ENCODE data around the gene TTLL9. TPM values are rescaled to one million over a fixed set of nuclear protein-coding genes. Genes with fewer than 3 reads are reported as not detected.

Gene TTLL9
- total RNA-seq, 1 donor from 2014 or later: 0.67 TPM

DNA sequence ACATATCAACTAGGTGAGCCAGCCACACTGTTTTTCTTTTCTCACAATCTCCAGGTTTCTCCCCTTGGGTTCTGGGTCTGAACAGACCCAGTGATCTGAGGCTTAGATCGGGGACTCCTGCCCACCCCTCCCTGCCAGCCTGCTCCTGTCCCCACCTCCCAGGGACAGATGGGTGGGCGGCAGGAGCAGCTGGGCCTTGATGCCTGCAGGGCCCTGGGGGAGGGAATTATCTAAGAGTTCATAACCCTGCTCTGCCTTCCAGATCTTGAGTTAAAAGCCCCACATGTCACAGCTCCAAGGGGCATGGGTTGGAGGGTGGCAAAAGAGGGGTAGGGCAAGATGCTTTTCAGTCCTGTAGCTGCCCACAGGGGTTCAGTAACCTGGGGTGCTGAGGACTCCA, 92.3 kb downstream of the TTLL9 start:
- H3K36me3 Mint-ChIP-seq: no peaks in the 10 kb centered on the region

DNA sequence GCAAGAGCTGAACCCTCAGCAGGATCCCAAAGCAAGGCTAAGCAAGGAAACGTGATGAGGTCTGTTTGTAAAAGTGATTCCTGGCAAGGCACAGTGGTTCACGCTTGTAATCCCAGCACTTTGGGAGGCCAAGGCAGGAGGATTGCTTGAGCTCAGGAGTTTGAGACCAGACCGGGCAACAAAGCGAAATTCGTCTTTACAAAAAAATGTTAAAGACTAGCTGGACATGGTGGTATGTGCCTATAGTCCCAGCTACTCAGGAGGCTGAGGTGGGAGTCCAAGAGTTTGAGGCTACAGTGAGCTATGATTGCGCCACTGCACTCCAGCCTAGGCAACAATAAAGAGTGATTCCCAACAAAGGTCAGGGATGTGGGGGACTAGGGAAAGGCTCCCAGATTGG, 93.5 kb downstream of the TTLL9 start:
- Mint-ChIP-seq H3K4me3 (no peak overlapping the region), H3K4me1 (peaks cover 6% of the 10 kb centered on the region), H3K36me3 (no peaks in the 10 kb centered on the region), H3K27me3 (ENCODE audit: low read depth) (peaks cover 87% of the 10 kb centered on the region), H3K27ac (no peak overlapping the region), H3K9me3 (no peaks in the 10 kb centered on the region)
- no peak for DNase-seq (ENCODE audit: low spot score in 2 of 2, unreplicated experiment in 2 of 2)
- TF ChIP-seq, protein P1, sequence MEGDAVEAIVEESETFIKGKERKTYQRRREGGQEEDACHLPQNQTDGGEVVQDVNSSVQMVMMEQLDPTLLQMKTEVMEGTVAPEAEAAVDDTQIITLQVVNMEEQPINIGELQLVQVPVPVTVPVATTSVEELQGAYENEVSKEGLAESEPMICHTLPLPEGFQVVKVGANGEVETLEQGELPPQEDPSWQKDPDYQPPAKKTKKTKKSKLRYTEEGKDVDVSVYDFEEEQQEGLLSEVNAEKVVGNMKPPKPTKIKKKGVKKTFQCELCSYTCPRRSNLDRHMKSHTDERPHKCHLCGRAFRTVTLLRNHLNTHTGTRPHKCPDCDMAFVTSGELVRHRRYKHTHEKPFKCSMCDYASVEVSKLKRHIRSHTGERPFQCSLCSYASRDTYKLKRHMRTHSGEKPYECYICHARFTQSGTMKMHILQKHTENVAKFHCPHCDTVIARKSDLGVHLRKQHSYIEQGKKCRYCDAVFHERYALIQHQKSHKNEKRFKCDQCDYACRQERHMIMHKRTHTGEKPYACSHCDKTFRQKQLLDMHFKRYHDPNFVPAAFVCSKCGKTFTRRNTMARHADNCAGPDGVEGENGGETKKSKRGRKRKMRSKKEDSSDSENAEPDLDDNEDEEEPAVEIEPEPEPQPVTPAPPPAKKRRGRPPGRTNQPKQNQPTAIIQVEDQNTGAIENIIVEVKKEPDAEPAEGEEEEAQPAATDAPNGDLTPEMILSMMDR (IDR thresholded peaks at IDR 0.05; ENCODE audit: unreplicated experiment): no peak

More for the DNA sequence above, 92.3 kb downstream of the TTLL9 start:
- Mint-ChIP-seq H3K4me1 (peaks cover 3% of the 10 kb centered on the region), H3K9me3 (no peaks in the 10 kb centered on the region), H3K27ac (no peak overlapping the region), H3K27me3 (ENCODE audit: low read depth) (peaks cover 87% of the 10 kb centered on the region), H3K4me3 (no peak overlapping the region)
- DNase-seq (ENCODE audit: low spot score in 2 of 2, unreplicated experiment in 2 of 2): no peak
- TF ChIP-seq, protein P1 (IDR thresholded peaks at IDR 0.05; ENCODE audit: unreplicated experiment): no peak

DNA sequence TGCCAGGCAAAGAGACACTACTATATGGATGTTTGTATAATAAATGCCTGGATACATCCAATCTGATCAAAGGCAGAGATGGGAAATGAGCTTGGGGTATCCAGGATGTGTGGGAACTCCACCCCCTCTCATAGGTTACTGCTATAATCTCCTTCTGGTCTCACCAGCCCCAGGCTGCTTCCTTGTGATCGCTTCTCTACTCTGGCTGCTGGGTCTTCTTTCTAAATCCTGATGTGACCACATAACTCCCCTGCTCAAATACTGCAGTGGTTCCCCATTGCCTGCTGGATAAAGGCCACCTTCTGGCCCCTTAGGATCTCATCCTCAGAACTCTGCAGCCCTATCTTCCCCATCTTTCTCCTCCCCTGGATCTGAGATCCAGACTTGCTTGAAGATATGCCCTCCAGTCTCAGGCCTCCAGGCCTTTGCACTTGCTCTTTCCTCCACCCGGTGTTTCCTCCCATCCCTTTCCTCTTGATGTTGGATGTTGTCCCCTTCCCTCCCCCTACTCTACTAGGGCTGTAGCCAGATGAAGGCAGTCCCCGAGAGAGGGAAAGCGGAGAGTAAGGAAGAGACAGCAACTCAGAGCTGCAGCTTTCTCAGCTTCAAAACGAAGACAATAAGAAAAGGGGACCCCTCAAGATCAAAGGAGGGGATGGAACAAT, 96.7 kb downstream of the TTLL9 start:
- Mint-ChIP-seq H3K9me3 (no peaks in the 10 kb centered on the region), H3K27me3 (ENCODE audit: low read depth) (peaks cover 85% of the 10 kb centered on the region), H3K4me3 (peak overlapping the region; percentile 45), H3K36me3 (no peaks in the 10 kb centered on the region), H3K27ac (no peak overlapping the region), H3K4me1 (peaks cover 6% of the 10 kb centered on the region)
- TF ChIP-seq, protein P1 (IDR thresholded peaks at IDR 0.05; ENCODE audit: unreplicated experiment): no peak
- no peak for DNase-seq (ENCODE audit: low spot score in 2 of 2, unreplicated experiment in 2 of 2)

DNA sequence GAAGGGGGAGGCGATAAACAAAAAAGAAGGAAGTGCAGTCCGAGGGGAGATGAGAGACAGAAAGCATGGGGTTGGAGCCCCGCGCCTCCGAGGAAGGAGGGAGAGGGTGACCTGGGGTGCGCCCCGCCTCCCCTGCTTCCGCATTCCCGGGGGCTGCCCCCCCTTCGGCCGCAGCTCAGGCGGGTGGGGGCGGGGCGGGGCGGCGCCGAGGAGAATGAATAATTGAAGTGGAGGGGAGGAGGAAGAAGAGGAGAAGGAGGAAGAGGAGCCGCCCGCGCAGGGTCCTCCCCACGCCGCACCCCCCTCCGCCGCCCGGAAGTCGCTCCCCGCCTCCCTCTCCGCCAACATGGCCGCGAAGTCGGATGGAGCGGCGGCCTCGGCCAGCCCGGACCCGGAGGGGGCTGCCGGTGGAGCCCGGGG, 97.4 kb downstream of the TTLL9 start, which contains the start of gene XKR7:
TSS of gene XKR7 (plus strand) at position 322 of the 420 bp plus-strand sequence. CDS start at position 347, 25 bp downstream.
- Mint-ChIP-seq H3K27ac (no peak within 1 kb of the TSS), H3K36me3 (no peaks in the 10 kb centered on the region), H3K27me3 (ENCODE audit: low read depth) (peaks cover 82% of the 10 kb centered on the region), H3K4me1 (peaks cover 6% of the 10 kb centered on the region), H3K9me3 (no peaks in the 10 kb centered on the region), H3K4me3 (peak within 1 kb of the TSS; percentile 85)
- DNase-seq (ENCODE audit: low spot score in 2 of 2, unreplicated experiment in 2 of 2): peak in 1 of 2 experiments; percentile 43
- TF ChIP-seq, protein P1 (IDR thresholded peaks at IDR 0.05; ENCODE audit: unreplicated experiment): no peak

DNA sequence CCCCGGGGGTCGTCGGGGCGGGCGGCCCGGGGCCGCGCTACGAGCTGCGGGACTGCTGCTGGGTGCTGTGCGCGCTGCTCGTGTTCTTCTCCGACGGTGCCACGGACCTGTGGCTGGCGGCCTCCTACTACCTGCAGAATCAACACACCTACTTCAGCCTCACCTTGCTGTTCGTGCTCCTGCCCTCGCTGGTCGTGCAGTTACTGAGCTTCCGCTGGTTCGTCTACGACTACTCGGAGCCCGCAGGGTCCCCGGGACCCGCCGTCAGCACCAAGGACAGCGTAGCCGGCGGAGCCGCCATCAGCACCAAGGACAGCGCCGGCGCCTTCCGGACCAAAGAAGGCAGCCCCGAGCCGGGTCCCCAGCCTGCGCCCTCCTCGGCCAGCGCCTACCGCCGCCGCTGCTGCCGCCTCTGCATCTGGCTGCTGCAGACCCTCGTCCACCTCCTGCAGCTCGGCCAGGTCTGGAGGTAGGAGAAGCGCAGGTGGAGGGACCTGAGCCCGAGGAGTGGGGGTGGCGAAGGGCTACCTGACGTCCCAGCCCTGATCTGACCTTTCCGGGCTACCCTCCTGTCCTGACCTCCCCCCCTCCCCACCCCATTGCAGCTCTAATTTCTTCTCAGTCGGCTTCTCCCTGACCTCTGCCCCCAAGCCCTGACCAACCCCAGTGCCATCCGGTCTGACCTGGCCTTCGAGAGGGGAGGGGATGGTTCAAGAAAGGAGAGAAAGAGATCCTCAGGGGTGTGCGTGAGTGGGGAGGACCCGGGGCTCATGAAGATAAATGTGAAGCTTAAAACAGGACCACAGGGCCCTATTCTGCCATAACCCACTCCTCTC, 98.1 kb downstream of the TTLL9 start:
- Mint-ChIP-seq H3K4me3 (peak overlapping the region; percentile 85), H3K36me3 (no peaks in the 10 kb centered on the region), H3K27me3 (ENCODE audit: low read depth) (peaks cover 79% of the 10 kb centered on the region), H3K9me3 (no peaks in the 10 kb centered on the region), H3K27ac (no peak overlapping the region), H3K4me1 (peaks cover 6% of the 10 kb centered on the region)
- TF ChIP-seq, protein P1 (IDR thresholded peaks at IDR 0.05; ENCODE audit: unreplicated experiment): no peak
- peak; percentile 86 to 99 for DNase-seq (ENCODE audit: low spot score in 2 of 2, unreplicated experiment in 2 of 2)

All from mesothelial cell of epicardium (in vitro differentiated cells).